Muscle layer of colon (tissue), 2 donors: ENCODE measurements around the gene PLPP2.

Experiments
- H3K27ac ChIP-seq: one replicate; pipeline ENCODE4 v1.7.0; 2013; ENCODE audit warnings: low read depth, mild to moderate bottlenecking, low read length, moderate library complexity
- H3K27me3 ChIP-seq, 2 donors: one replicate each; pipeline ENCODE4 v1.7.0; 2013; ENCODE audit warnings: low read length in 2 of 2, mild to moderate bottlenecking in 2 of 2; ENCODE audit not compliant: insufficient read depth in 2 of 2, control insufficient read depth in 1 of 2
- H3K36me3 ChIP-seq: one replicate; pipeline ENCODE4 v1.7.0; 2013; ENCODE audit warnings: mild to moderate bottlenecking, low read length; ENCODE audit not compliant: insufficient read depth
- H3K4me1 ChIP-seq: one replicate; pipeline ENCODE4 v1.7.0; 2013; ENCODE audit warnings: mild to moderate bottlenecking, low read length; ENCODE audit not compliant: insufficient read depth
- H3K4me3 ChIP-seq, 2 donors: one replicate each; pipeline ENCODE4 v1.7.0; 2013; ENCODE audit warnings: low read length in 2 of 2, low read depth in 1 of 2, mild to moderate bottlenecking in 1 of 2, moderate library complexity in 1 of 2
- H3K9ac ChIP-seq: one replicate; pipeline ENCODE4 v1.7.0; 2013; ENCODE audit warnings: low read length
- H3K9me3 ChIP-seq: one replicate; pipeline ENCODE4 v1.7.0; 2013; ENCODE audit warnings: mild to moderate bottlenecking, low read length
- donor health status: abdominal sarcoma.
- donor health status: Adenocarcinoma of cecum.

The PLPP2 gene

DNA sequence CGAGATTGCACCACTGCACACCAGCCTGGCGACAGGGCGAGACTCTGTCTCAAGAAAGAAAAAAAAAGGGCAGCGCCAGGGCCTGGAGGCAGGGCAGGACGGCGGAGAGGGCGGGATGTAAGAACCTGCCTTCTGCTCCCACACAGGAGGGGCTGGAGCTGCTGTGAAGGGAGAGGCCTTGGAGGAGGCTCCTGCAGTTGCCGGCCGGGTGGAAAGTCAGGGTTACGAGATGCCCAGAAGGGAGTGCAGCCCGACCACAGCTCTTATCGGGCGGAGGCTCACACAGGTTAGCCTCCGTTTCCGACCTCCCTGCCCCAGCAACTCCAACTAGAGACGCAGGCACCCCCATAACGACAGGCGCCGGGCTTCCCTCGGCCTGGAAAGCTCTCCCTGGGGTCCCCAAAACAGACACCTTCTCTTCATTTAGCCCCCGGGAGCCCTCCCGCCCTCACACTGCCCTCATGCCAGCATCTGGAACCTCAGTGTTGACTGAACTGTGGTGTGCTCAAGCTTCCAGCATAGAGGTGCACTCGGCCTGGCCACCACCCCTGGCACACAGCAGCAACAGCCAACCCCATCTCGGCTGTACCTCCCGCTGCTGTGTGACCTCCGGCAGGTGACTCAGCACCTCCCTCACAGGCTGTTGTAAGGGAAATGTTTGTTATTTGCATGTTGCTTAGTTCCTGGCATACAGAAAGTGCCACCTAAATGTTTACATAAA is 1.4 kb downstream of the PLPP2 start:
- H3K9ac ChIP-seq: no peak overlapping the region
- H3K4me1 ChIP-seq: peaks cover 10% of the 10 kb centered on the region
- no peaks in the 10 kb centered on the region for H3K36me3 ChIP-seq
- H3K27me3 ChIP-seq: peaks cover 26 to 47% of the 10 kb centered on the region in 2 donors
- H3K9me3 ChIP-seq: no peaks in the 10 kb centered on the region
- H3K4me3 ChIP-seq: no peak overlapping the region
- no peak overlapping the region for H3K27ac ChIP-seq

GRCh38 chr19:288911-289310 is 2.3 kb downstream of the PLPP2 start:
- Histone ChIP-seq H3K27ac (no peak overlapping the region), H3K4me3 (no peak overlapping the region), H3K36me3 (no peaks in the 10 kb centered on the region), H3K9ac (no peak overlapping the region), H3K9me3 (no peaks in the 10 kb centered on the region), H3K4me1 (peaks cover 4% of the 10 kb centered on the region), H3K27me3 (peaks cover 17 to 38% of the 10 kb centered on the region in 2 donors)

GRCh38 chr19:287381-287871 is 3.8 kb downstream of the PLPP2 start:
- Histone ChIP-seq H3K4me3 (no peak overlapping the region), H3K9me3 (no peaks in the 10 kb centered on the region), H3K27me3 (peaks cover 2 to 23% of the 10 kb centered on the region in 2 donors), H3K4me1 (no peaks in the 10 kb centered on the region), H3K27ac (no peak overlapping the region), H3K9ac (no peak overlapping the region), H3K36me3 (no peaks in the 10 kb centered on the region)

GRCh38 chr19:283395-283794 is 7.8 kb downstream of the PLPP2 start:
- H3K27me3 ChIP-seq: peaks cover 0 to 6% of the 10 kb centered on the region in 2 donors
- no peaks in the 10 kb centered on the region for H3K9me3 ChIP-seq
- H3K27ac ChIP-seq: no peak overlapping the region
- no peak overlapping the region for H3K4me3 ChIP-seq
- H3K36me3 ChIP-seq: no peaks in the 10 kb centered on the region
- no peak overlapping the region for H3K9ac ChIP-seq
- H3K4me1 ChIP-seq: no peaks in the 10 kb centered on the region

DNA sequence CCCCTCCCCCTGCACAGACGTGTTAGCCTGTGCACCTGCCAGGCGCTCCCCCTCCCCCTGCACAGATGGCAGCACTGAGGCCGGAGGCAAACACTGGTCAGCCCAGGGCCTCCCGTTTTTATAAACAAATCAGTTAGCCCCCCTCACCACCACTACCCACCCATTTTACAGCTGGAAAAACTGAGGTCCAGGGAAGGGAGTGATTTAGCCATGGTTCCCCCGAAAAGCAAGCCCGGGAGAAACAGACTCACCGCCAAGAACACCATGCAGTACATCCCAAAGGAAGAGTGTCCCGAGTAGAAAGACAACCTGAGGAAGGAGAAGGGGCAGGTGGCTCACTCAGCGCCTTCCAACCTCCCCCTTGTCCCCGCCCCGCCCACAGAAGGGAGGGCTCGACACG is 8.7 kb downstream of the PLPP2 start:
- Histone ChIP-seq H3K36me3 (no peaks in the 10 kb centered on the region), H3K27me3 (peaks cover 0 to 9% of the 10 kb centered on the region in 2 donors), H3K9ac (no peak overlapping the region), H3K9me3 (no peaks in the 10 kb centered on the region), H3K4me1 (no peaks in the 10 kb centered on the region), H3K4me3 (no peak overlapping the region), H3K27ac (no peak overlapping the region)

DNA sequence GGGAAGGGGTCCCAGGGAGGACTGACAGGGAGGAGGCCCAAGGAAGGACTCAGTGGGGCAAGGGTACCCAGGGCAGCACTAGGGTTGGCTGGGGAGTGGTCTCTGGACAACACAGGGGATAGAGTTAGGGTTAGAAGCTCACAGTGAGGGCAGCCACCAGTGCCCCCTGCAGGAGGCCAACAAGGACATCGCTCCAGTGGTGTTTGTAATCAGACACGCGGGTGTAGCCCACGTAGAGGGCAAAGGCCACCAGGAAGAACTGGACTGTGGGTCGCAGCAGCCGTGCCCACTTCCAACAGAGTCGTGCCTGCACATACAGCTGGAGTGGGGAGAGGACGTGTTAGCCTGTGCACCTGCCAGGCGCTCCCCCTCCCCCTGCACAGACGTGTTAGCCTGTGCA is 9.2 kb downstream of the PLPP2 start:
- Histone ChIP-seq H3K27me3 (peaks cover 0 to 13% of the 10 kb centered on the region in 2 donors), H3K4me1 (no peaks in the 10 kb centered on the region), H3K27ac (no peak overlapping the region), H3K9ac (no peak overlapping the region), H3K4me3 (no peak overlapping the region), H3K36me3 (no peaks in the 10 kb centered on the region), H3K9me3 (no peaks in the 10 kb centered on the region)

DNA sequence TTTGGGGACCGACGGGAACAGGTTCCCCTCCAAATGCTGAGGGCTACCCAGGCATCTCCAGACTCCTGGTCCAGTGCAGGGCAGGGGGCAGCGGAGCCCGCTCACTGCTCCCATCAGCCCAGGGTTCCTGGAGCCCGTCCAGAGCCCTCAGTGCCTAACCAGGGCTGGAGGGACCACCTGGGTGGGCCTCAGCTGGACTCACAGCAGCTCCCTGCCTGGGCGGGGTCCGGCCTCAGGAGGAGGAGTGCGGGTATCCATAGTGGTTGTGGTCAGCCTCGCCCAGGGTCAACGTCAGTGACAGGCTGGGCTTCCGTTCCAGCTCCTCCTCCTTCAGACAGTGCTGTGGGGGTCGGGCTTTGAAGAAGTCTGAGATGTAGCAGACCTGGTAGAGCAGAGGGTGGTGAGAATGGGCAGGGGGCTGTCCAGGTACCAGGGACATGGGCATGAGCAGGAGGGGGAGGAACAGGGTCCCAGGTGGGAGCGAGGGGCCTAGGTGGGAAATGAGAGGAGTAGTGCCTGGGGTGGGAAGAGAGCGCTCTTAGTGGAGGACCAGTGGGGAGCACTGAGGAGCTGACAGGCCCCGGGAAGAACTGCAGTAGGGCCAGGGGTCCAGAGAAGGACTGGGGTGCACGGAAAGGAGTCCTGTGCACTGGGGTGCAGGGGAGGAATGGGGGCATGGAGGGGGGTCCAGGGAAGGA is 9.9 kb downstream of the PLPP2 start:
- H3K4me3 ChIP-seq: no peak overlapping the region
- no peaks in the 10 kb centered on the region for H3K4me1 ChIP-seq
- peaks cover 0 to 13% of the 10 kb centered on the region in 2 donors for H3K27me3 ChIP-seq
- no peak overlapping the region for H3K9ac ChIP-seq
- no peaks in the 10 kb centered on the region for H3K9me3 ChIP-seq
- no peaks in the 10 kb centered on the region for H3K36me3 ChIP-seq
- H3K27ac ChIP-seq: no peak overlapping the region

DNA sequence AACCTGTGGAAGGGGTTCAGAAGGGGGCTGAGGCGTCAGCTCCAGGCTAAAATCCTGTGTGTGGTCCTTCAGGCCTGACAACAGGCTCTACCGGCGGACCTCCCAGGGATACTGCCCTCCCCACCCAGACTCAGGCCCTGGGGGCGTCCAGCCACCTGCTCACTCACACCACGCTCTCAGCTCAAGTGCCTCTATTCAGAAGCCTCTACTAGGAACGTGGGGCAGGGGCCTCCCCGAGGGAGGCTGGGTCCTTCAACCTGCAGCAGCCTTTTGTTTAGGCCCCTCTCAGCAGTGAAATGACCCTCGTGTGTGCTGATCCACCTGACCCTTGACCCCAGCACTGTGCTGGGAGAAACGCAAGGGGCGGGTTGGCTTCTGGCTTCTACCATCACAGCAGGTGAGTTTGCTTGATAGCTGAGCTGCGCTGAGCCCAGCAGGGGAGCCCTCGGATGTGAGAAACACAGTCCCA is 10.6 kb downstream of the PLPP2 start:
- Histone ChIP-seq H3K9ac (no peak overlapping the region), H3K27me3 (peaks cover 0 to 13% of the 10 kb centered on the region in 2 donors), H3K36me3 (no peaks in the 10 kb centered on the region), H3K4me3 (no peak overlapping the region), H3K4me1 (no peaks in the 10 kb centered on the region), H3K27ac (no peak overlapping the region), H3K9me3 (no peaks in the 10 kb centered on the region)

DNA sequence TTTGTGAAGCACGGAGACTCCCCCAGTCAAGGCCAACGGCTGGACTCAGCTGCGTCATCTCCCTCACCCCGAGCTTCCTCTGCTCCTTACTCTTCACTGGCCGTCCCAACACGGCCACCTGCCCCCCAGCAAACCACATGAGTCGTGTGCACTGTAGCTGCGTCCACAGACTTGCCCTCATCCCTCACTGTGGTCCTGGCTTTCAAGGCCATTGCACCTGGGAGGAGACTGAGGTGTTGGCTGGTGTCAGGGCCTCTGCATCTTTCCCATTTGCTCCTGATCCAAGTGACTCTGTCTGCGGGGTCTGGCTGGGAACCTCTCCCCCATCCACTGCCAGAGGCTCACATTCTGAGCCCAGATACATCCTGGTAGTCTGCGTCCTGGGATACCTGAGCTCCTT is 11.5 kb downstream of the PLPP2 start:
- Histone ChIP-seq H3K4me3 (no peak overlapping the region), H3K9ac (no peak overlapping the region), H3K9me3 (no peaks in the 10 kb centered on the region), H3K27me3 (peaks cover 0 to 13% of the 10 kb centered on the region in 2 donors), H3K36me3 (no peaks in the 10 kb centered on the region), H3K4me1 (no peaks in the 10 kb centered on the region), H3K27ac (no peak overlapping the region)

- H3K27me3 ChIP-seq: peaks cover 0 to 13% of the 10 kb centered on the region in 2 donors
- no peaks in the 10 kb centered on the region for H3K9me3 ChIP-seq
- no peak overlapping the region for H3K9ac ChIP-seq
- no peak overlapping the region for H3K27ac ChIP-seq
- H3K4me1 ChIP-seq: no peaks in the 10 kb centered on the region
- no peaks in the 10 kb centered on the region for H3K36me3 ChIP-seq
- no peak overlapping the region for H3K4me3 ChIP-seq
These were observed 12.0 kb downstream of the PLPP2 start for GRCh38 chr19:279231-279630.

- peaks cover 0 to 13% of the 10 kb centered on the region in 2 donors for H3K27me3 ChIP-seq
- no peak overlapping the region for H3K9ac ChIP-seq
- H3K4me3 ChIP-seq: no peak overlapping the region
- no peaks in the 10 kb centered on the region for H3K36me3 ChIP-seq
- H3K27ac ChIP-seq: no peak overlapping the region
- H3K9me3 ChIP-seq: no peaks in the 10 kb centered on the region
- no peaks in the 10 kb centered on the region for H3K4me1 ChIP-seq
These were observed 13.5 kb downstream of the PLPP2 start for GRCh38 chr19:277581-278165.
